Chondrocyte (in vitro differentiated cells): ENCODE measurements around the gene CCDC169. TPM values are rescaled to one million over a fixed set of nuclear protein-coding genes. Genes with fewer than 3 reads are reported as not detected.

Experiments used
- DNase-seq: peaks from one replicate; pipeline ENCODE4 v3.0.0; 2021; ENCODE audit warnings: mixed read lengths, low spot score
- H3K27ac Mint-ChIP-seq: one replicate; pipeline ENCODE4 v1.8.0; 2021; ENCODE audit warnings: mild to moderate bottlenecking, moderate library complexity, mixed read lengths; ENCODE audit not compliant: unreplicated experiment
- H3K27me3 Mint-ChIP-seq: 2 replicates; pipeline ENCODE4 v1.8.0; 2021; ENCODE audit warnings: low read depth, mixed read lengths
- H3K36me3 Mint-ChIP-seq: 2 replicates; pipeline ENCODE4 v1.8.0; 2021; ENCODE audit warnings: low read depth, mixed read lengths
- H3K4me1 Mint-ChIP-seq: 2 replicates; pipeline ENCODE4 v1.8.0; 2021; ENCODE audit warnings: low read depth, mild to moderate bottlenecking, mixed read lengths
- H3K4me3 Mint-ChIP-seq: one replicate; pipeline ENCODE4 v1.8.0; 2021; ENCODE audit warnings: mild to moderate bottlenecking, moderate library complexity, mixed read lengths; ENCODE audit not compliant: unreplicated experiment
- H3K9me3 Mint-ChIP-seq: 2 replicates; pipeline ENCODE4 v1.8.0; 2021; ENCODE audit warnings: low read depth, mixed read lengths
- CTCF ChIP-seq: fragments of 200-600 bp; sonication (generic); IDR thresholded peaks from 2 replicates; pipeline ENCODE4 v1.5.0; 2021; ENCODE audit warnings: antibody characterized with exemption, mild to moderate bottlenecking, moderate library complexity
- total RNA-seq: library from RNA; stranded (reverse); gene quantifications from 3 replicates; pipeline ENCODE4 v1.2.1, GENCODE V29; 2021

Gene CCDC169
- total RNA-seq, 1 donor from 2014 or later, result 2.3 TPM

DNA sequence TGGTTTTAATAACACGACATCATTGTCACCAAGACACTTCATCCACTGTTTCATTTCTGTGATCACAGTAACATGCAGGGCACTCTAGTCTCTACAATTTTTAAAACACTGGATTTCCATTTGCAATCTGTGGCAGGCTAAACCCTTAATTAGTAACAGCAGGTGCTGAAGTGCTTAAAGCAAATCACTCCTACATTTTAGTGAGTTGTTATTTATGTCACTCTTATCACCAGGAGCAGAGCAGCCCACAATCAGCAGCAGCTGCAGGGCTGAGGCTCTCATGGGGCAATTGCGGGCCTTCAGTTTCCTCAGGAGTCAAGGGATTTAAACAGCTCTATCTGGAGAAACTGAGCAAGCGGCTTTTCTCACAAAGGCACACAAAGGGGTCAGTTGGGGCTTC, 84.8 kb downstream of the CCDC169 start:
- Mint-ChIP-seq H3K27ac (no peak overlapping the region), H3K4me1 (peaks cover 7% of the 10 kb centered on the region), H3K36me3 (no peaks in the 10 kb centered on the region), H3K27me3 (peaks cover 23% of the 10 kb centered on the region), H3K9me3 (peaks cover 4% of the 10 kb centered on the region), H3K4me3 (no peak overlapping the region)
- TF ChIP-seq CTCF, result no peak
- DNase-seq, result no peak

DNA sequence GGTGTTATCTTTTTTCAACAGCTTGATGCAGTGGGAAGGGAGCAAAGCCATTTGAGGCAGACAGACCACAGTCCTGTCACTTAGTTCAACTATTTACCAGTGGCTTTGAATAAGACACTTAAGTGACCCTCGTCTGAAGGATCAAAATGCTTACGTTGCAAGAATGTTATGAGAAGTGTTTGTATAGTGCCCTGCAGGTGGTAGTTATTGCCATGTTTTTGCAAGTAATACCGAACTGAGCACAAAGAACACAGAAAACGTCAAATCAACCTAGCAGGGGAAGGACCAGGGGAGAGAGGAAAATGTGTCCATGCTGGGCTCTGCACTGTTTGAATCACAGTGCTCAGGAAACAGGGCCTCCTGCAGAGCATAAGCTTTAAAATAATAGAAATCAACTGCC, 86.0 kb downstream of the CCDC169 start:
- Mint-ChIP-seq H3K4me1 (peaks cover 7% of the 10 kb centered on the region), H3K27ac (no peak overlapping the region), H3K36me3 (no peaks in the 10 kb centered on the region), H3K9me3 (no peaks in the 10 kb centered on the region), H3K27me3 (peaks cover 28% of the 10 kb centered on the region), H3K4me3 (no peak overlapping the region)
- TF ChIP-seq CTCF, result no peak
- no peak for DNase-seq

DNA sequence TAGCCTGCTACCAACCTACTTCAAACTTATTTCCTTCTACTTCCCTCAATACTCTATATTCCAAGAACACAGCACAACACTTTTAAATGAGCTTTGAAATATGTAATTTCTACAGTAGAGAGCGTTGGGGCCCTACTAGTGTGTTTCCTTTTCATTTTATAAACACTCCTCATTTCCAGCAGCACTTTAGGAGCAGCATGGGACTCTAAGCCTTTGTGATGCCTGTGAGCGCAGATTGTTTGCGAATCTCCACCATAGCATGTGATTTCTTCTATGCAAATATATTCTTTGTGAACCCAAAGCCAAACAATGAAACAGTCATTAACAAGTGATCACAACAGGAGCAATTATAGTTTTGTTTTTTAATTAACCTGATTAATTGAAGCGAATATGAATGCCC, 86.9 kb downstream of the CCDC169 start:
- Mint-ChIP-seq H3K4me3 (no peak overlapping the region), H3K9me3 (no peaks in the 10 kb centered on the region), H3K27me3 (peaks cover 26% of the 10 kb centered on the region), H3K36me3 (no peaks in the 10 kb centered on the region), H3K4me1 (peaks cover 7% of the 10 kb centered on the region), H3K27ac (no peak overlapping the region)
- DNase-seq, result no peak
- TF ChIP-seq CTCF, result no peak

GRCh38 chr13:36207672-36208071, 89.9 kb downstream of the CCDC169 start:
- no peak overlapping the region for H3K4me3 Mint-ChIP-seq
- H3K9me3 Mint-ChIP-seq, result no peaks in the 10 kb centered on the region
- peaks cover 7% of the 10 kb centered on the region for H3K4me1 Mint-ChIP-seq
- peaks cover 40% of the 10 kb centered on the region for H3K27me3 Mint-ChIP-seq
- H3K27ac Mint-ChIP-seq, result no peak overlapping the region
- no peaks in the 10 kb centered on the region for H3K36me3 Mint-ChIP-seq
- DNase-seq, result no peak
- peak; percentile 10 for TF ChIP-seq CTCF

- H3K4me3 Mint-ChIP-seq, result no peak overlapping the region
- peaks cover 11% of the 10 kb centered on the region for H3K4me1 Mint-ChIP-seq
Measured at GRCh38 chr13:36193151-36193855, 104.3 kb downstream of the CCDC169 start.

More at GRCh38 chr13:36193151-36193855, 104.3 kb downstream of the CCDC169 start:
- no peak for DNase-seq
- Mint-ChIP-seq H3K27ac (peak overlapping the region; percentile 28), H3K36me3 (peaks cover 2% of the 10 kb centered on the region), H3K27me3 (peaks cover 37% of the 10 kb centered on the region), H3K9me3 (no peaks in the 10 kb centered on the region)
- TF ChIP-seq CTCF, result no peak
